ENCODE data around the gene MRAP2. TPM values are rescaled to one million over a fixed set of nuclear protein-coding genes. Genes with fewer than 3 reads are reported as not detected.

The MRAP2 gene
- total and polyA plus RNA-seq, 2 experiments from 2014 or later, result 1.1 to 1.3 TPM

GRCh38 chr6:83998021-83998584 lies 35.5 kb upstream of the MRAP2 start:
- H3K27me3 ChIP-seq (replicated peaks; ENCODE audit: insufficient read depth), result no peaks in the 10 kb centered on the region
- TF ChIP-seq EZH2phosphoT487 (IDR thresholded peaks at IDR 0.05; ENCODE audit: insufficient read depth, low read depth) (no peak), EZH2 (IDR thresholded peaks at IDR 0.05; ENCODE audit: insufficient read depth, poor library complexity, severe bottlenecking) (no peak)
- H3K4me2 ChIP-seq (ENCODE audit: unreplicated experiment), result no peak overlapping the region
- no peaks in the 10 kb centered on the region for H3K79me2 ChIP-seq (ENCODE audit: insufficient read depth)
- H3F3A ChIP-seq (ENCODE audit: insufficient read depth), result no peaks in the 10 kb centered on the region
- H3K4me1 ChIP-seq (ENCODE audit: insufficient read depth), result no peaks in the 10 kb centered on the region
- no peaks in the 10 kb centered on the region for H4K20me1 ChIP-seq (ENCODE audit: insufficient read depth)
- in situ Hi-C loops (cut with MboI), result no loop called here
- H3K9me2 ChIP-seq (ENCODE audit: insufficient read depth), result no peaks in the 10 kb centered on the region
- no peak overlapping the region for H3K4me3 ChIP-seq
- H2AFZ ChIP-seq, result no peak overlapping the region
- no peaks in the 10 kb centered on the region for H3K36me3 ChIP-seq (ENCODE audit: low read depth)
- DNase-seq, result no peak
- H3K27ac ChIP-seq, result no peak overlapping the region
- H3K9me3 ChIP-seq (ENCODE audit: low read depth), result no peaks in the 10 kb centered on the region
- no peak overlapping the region for H3K9ac ChIP-seq

GRCh38 chr6:84001119-84001518 lies 32.5 kb upstream of the MRAP2 start:
- 47 to 61% methylated on average over 3 of the region's 3 CpGs for WGBS, 2 experiments (ENCODE audit: low coverage in 1 of 2, low lambda C conversion rate in 2 of 2, missing lambda C conversion rate in 2 of 2)
- no peaks in the 10 kb centered on the region for H3K9me2 ChIP-seq (ENCODE audit: insufficient read depth)
- no peak overlapping the region for H3K4me3 ChIP-seq
- no peaks in the 10 kb centered on the region for H3K79me2 ChIP-seq (ENCODE audit: insufficient read depth)
- no peak overlapping the region for H3K9ac ChIP-seq
- no peak overlapping the region for H2AFZ ChIP-seq
- H4K20me1 ChIP-seq (ENCODE audit: insufficient read depth), result no peaks in the 10 kb centered on the region
- no peaks in the 10 kb centered on the region for H3K9me3 ChIP-seq (ENCODE audit: low read depth)
- no peaks in the 10 kb centered on the region for H3F3A ChIP-seq (ENCODE audit: insufficient read depth)
- in situ Hi-C loops (cut with MboI), result no loop called here
- H3K4me2 ChIP-seq (ENCODE audit: unreplicated experiment), result no peak overlapping the region
- no peak for DNase-seq
- TF ChIP-seq EZH2 (IDR thresholded peaks at IDR 0.05; ENCODE audit: insufficient read depth, poor library complexity, severe bottlenecking) (no peak), EZH2phosphoT487 (IDR thresholded peaks at IDR 0.05; ENCODE audit: insufficient read depth, low read depth) (no peak)
- H3K27ac ChIP-seq, result no peak overlapping the region
- no peaks in the 10 kb centered on the region for H3K27me3 ChIP-seq (replicated peaks; ENCODE audit: insufficient read depth)
- no peaks in the 10 kb centered on the region for H3K4me1 ChIP-seq (ENCODE audit: insufficient read depth)
- no peaks in the 10 kb centered on the region for H3K36me3 ChIP-seq (ENCODE audit: low read depth)

- Histone ChIP-seq H3K27ac (no peak overlapping the region), H3K4me3 (no peak overlapping the region), H4K20me1 (ENCODE audit: insufficient read depth) (no peaks in the 10 kb centered on the region), H3K79me2 (ENCODE audit: insufficient read depth) (no peaks in the 10 kb centered on the region), H3K9ac (no peak overlapping the region), H3K4me2 (ENCODE audit: unreplicated experiment) (no peak overlapping the region), H2AFZ (no peak overlapping the region), H3K27me3 (replicated peaks; ENCODE audit: insufficient read depth) (no peaks in the 10 kb centered on the region), H3K9me3 (ENCODE audit: low read depth) (no peaks in the 10 kb centered on the region), H3K9me2 (ENCODE audit: insufficient read depth) (no peaks in the 10 kb centered on the region), H3F3A (ENCODE audit: insufficient read depth) (no peaks in the 10 kb centered on the region), H3K36me3 (ENCODE audit: low read depth) (no peaks in the 10 kb centered on the region), H3K4me1 (ENCODE audit: insufficient read depth) (no peaks in the 10 kb centered on the region)
- DNase-seq, result no peak
- WGBS, 2 experiments (ENCODE audit: low coverage in 1 of 2, low lambda C conversion rate in 2 of 2, missing lambda C conversion rate in 2 of 2), result 12 to 15% methylated on average over 2 of the region's 2 CpGs
- in situ Hi-C loops (cut with MboI), result no loop called here
- no peak for TF ChIP-seq EZH2 (IDR thresholded peaks at IDR 0.05; ENCODE audit: insufficient read depth, poor library complexity, severe bottlenecking)
- TF ChIP-seq EZH2phosphoT487 (IDR thresholded peaks at IDR 0.05; ENCODE audit: insufficient read depth, low read depth), result no peak
These were observed 31.3 kb upstream of the MRAP2 start for GRCh38 chr6:84002226-84002625.

GRCh38 chr6:84003131-84003530 lies 30.4 kb upstream of the MRAP2 start:
- DNase-seq, result no peak
- in situ Hi-C loops (cut with MboI), result no loop called here
- TF ChIP-seq EZH2 (IDR thresholded peaks at IDR 0.05; ENCODE audit: insufficient read depth, poor library complexity, severe bottlenecking), result no peak
- no peak for TF ChIP-seq EZH2phosphoT487 (IDR thresholded peaks at IDR 0.05; ENCODE audit: insufficient read depth, low read depth)

GRCh38 chr6:84003654-84004053 lies 29.9 kb upstream of the MRAP2 start:
- TF ChIP-seq EZH2 (IDR thresholded peaks at IDR 0.05; ENCODE audit: insufficient read depth, poor library complexity, severe bottlenecking) (no peak), EZH2phosphoT487 (IDR thresholded peaks at IDR 0.05; ENCODE audit: insufficient read depth, low read depth) (no peak)
- in situ Hi-C loops (cut with MboI), result no loop called here
- 42 to 45% methylated on average over 4 of the region's 4 CpGs for WGBS, 2 experiments (ENCODE audit: low coverage in 1 of 2, low lambda C conversion rate in 2 of 2, missing lambda C conversion rate in 2 of 2)
- H3K9ac ChIP-seq, result no peak overlapping the region
- H3K4me2 ChIP-seq (ENCODE audit: unreplicated experiment), result no peak overlapping the region
- no peaks in the 10 kb centered on the region for H3K9me3 ChIP-seq (ENCODE audit: low read depth)
- no peak overlapping the region for H3K27ac ChIP-seq
- no peaks in the 10 kb centered on the region for H3K79me2 ChIP-seq (ENCODE audit: insufficient read depth)
- no peaks in the 10 kb centered on the region for H3K9me2 ChIP-seq (ENCODE audit: insufficient read depth)
- H4K20me1 ChIP-seq (ENCODE audit: insufficient read depth), result no peaks in the 10 kb centered on the region
- H3K4me3 ChIP-seq, result no peak overlapping the region
- no peak overlapping the region for H2AFZ ChIP-seq
- H3F3A ChIP-seq (ENCODE audit: insufficient read depth), result no peaks in the 10 kb centered on the region
- no peaks in the 10 kb centered on the region for H3K27me3 ChIP-seq (replicated peaks; ENCODE audit: insufficient read depth)
- H3K4me1 ChIP-seq (ENCODE audit: insufficient read depth), result no peaks in the 10 kb centered on the region
- no peaks in the 10 kb centered on the region for H3K36me3 ChIP-seq (ENCODE audit: low read depth)
- DNase-seq, result no peak

More at GRCh38 chr6:84003131-84003530, 30.4 kb upstream of the MRAP2 start:
- no peak overlapping the region for H3K9ac ChIP-seq
- H3K27ac ChIP-seq, result no peak overlapping the region
- no peaks in the 10 kb centered on the region for H4K20me1 ChIP-seq (ENCODE audit: insufficient read depth)
- no peak overlapping the region for H2AFZ ChIP-seq
- H3F3A ChIP-seq (ENCODE audit: insufficient read depth), result no peaks in the 10 kb centered on the region
- no peak overlapping the region for H3K4me3 ChIP-seq
- H3K4me1 ChIP-seq (ENCODE audit: insufficient read depth), result no peaks in the 10 kb centered on the region
- 44 to 75% methylated on average over 1 of the region's 1 CpG for WGBS, 2 experiments (ENCODE audit: low coverage in 1 of 2, low lambda C conversion rate in 2 of 2, missing lambda C conversion rate in 2 of 2)
- H3K9me3 ChIP-seq (ENCODE audit: low read depth), result no peaks in the 10 kb centered on the region
- H3K79me2 ChIP-seq (ENCODE audit: insufficient read depth), result no peaks in the 10 kb centered on the region
- no peaks in the 10 kb centered on the region for H3K27me3 ChIP-seq (replicated peaks; ENCODE audit: insufficient read depth)
- H3K36me3 ChIP-seq (ENCODE audit: low read depth), result no peaks in the 10 kb centered on the region
- H3K9me2 ChIP-seq (ENCODE audit: insufficient read depth), result no peaks in the 10 kb centered on the region
- H3K4me2 ChIP-seq (ENCODE audit: unreplicated experiment), result no peak overlapping the region
